ENCODE measurements around the gene MSI2.

DNA sequence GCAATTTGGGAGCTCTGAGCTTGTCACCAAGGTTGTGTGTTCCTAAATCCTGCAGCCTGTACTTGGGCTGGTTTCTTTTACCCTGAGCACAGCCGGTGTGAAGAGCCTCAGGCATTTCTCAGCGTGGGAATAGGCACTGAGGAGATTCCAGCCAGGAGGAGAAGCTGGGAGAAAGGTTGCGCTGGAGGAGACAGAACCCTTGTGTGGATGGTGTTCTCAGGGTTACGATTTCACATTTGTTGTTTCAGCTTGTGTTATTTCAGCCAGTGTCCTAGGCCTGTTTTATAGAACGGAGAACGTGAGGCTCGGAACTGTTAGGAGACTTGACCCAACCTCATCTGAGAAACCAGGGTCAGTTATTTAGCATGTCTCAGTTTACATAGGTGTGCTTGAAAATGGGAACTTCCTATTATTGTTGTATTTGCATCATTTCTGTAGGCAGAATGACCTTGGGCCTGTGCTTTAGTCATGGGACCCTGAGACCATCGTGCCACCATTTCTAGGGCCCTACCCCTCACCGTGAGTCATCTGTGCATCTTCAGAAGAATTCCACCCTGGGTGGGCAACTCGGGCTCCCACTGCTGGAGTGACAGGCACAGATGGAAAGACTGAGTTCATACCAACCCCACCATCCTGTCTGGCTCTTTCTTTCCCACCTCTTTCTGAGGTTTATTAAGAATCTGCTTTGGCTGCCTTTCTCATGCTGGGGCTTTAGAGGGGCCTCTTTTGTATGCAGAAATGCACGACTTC is 134.9 kb downstream of the MSI2 start:
- TF ChIP-seq, protein P1, sequence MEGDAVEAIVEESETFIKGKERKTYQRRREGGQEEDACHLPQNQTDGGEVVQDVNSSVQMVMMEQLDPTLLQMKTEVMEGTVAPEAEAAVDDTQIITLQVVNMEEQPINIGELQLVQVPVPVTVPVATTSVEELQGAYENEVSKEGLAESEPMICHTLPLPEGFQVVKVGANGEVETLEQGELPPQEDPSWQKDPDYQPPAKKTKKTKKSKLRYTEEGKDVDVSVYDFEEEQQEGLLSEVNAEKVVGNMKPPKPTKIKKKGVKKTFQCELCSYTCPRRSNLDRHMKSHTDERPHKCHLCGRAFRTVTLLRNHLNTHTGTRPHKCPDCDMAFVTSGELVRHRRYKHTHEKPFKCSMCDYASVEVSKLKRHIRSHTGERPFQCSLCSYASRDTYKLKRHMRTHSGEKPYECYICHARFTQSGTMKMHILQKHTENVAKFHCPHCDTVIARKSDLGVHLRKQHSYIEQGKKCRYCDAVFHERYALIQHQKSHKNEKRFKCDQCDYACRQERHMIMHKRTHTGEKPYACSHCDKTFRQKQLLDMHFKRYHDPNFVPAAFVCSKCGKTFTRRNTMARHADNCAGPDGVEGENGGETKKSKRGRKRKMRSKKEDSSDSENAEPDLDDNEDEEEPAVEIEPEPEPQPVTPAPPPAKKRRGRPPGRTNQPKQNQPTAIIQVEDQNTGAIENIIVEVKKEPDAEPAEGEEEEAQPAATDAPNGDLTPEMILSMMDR (IDR thresholded peaks at IDR 0.05), result no peak
- TF ChIP-seq POLR2A (IDR thresholded peaks at IDR 0.05), result no peak

All from right lobe of liver (tissue), 4 donors.